Progenitor cell of endocrine pancreas (in vitro differentiated cells): Measurements from ENCODE around the gene DOK5. TPM values are rescaled to one million over a fixed set of nuclear protein-coding genes. Genes with fewer than 3 reads are reported as not detected.

ENCODE experiments used
- DNase-seq: peaks from one replicate; pipeline ENCODE4 v3.0.0; 2021; ENCODE audit warnings: low spot score; ENCODE audit not compliant: unreplicated experiment
- H3K27ac Mint-ChIP-seq: 2 replicates; pipeline ENCODE4 v1.8.0; 2021; ENCODE audit warnings: mild to moderate bottlenecking, moderate library complexity, mixed read lengths
- H3K27me3 Mint-ChIP-seq: 2 replicates; pipeline ENCODE4 v1.8.0; 2021; ENCODE audit warnings: mixed read lengths
- H3K36me3 Mint-ChIP-seq: 2 replicates; pipeline ENCODE4 v1.8.0; 2022; ENCODE audit warnings: mixed read lengths; ENCODE audit not compliant: insufficient read depth
- H3K4me1 Mint-ChIP-seq: 2 replicates; pipeline ENCODE4 v1.8.0; 2021; ENCODE audit warnings: low read depth, mixed read lengths
- H3K4me3 Mint-ChIP-seq: 2 replicates; pipeline ENCODE4 v1.8.0; 2021; ENCODE audit warnings: low read depth, mild to moderate bottlenecking, moderate library complexity, mixed read lengths
- H3K9me3 Mint-ChIP-seq: 2 replicates; pipeline ENCODE4 v1.8.0; 2021; ENCODE audit warnings: low read depth, mixed read lengths
- total RNA-seq: library from RNA; stranded (reverse); gene quantifications from 2 replicates; pipeline ENCODE4 v1.2.1, GENCODE V29; 2021
- TF ChIP-seq, protein P1 (sequence below): fragments of 200-600 bp; sonication (generic); IDR thresholded peaks from one replicate; pipeline ENCODE4 v1.5.0; 2021; ENCODE audit warnings: antibody characterized with exemption, mild to moderate bottlenecking; ENCODE audit not compliant: unreplicated experiment

The DOK5 gene
- total RNA-seq, 1 donor from 2014 or later: 0.24 TPM

DNA sequence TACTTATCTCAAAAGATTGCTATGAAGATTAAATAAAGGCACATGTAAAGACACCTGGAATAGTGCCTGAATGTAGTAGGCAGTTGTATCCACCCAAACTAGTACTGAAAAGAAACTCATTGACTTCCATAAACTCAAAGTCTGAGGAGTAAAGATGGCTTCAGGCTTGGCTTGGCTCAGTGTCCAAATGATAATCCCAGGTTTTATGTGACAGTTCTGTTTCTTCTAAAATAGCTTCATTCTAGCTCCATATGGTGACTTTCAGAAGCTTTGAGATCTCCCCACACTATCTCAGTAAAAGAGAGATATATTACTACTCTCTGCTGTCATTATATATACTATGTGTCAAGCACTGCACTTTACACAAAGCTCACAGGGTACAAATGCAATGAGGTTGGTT lies 121.3 kb downstream of the DOK5 start:
- peaks cover 8% of the 10 kb centered on the region for H3K9me3 Mint-ChIP-seq
- TF ChIP-seq, protein P1, sequence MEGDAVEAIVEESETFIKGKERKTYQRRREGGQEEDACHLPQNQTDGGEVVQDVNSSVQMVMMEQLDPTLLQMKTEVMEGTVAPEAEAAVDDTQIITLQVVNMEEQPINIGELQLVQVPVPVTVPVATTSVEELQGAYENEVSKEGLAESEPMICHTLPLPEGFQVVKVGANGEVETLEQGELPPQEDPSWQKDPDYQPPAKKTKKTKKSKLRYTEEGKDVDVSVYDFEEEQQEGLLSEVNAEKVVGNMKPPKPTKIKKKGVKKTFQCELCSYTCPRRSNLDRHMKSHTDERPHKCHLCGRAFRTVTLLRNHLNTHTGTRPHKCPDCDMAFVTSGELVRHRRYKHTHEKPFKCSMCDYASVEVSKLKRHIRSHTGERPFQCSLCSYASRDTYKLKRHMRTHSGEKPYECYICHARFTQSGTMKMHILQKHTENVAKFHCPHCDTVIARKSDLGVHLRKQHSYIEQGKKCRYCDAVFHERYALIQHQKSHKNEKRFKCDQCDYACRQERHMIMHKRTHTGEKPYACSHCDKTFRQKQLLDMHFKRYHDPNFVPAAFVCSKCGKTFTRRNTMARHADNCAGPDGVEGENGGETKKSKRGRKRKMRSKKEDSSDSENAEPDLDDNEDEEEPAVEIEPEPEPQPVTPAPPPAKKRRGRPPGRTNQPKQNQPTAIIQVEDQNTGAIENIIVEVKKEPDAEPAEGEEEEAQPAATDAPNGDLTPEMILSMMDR: no peak
- H3K4me1 Mint-ChIP-seq: no peaks in the 10 kb centered on the region
- no peaks in the 10 kb centered on the region for H3K36me3 Mint-ChIP-seq
- no peaks in the 10 kb centered on the region for H3K27me3 Mint-ChIP-seq
- no peak overlapping the region for H3K4me3 Mint-ChIP-seq
- no peak overlapping the region for H3K27ac Mint-ChIP-seq
- no peak for DNase-seq

- no peaks in the 10 kb centered on the region for H3K4me1 Mint-ChIP-seq
- no peak overlapping the region for H3K4me3 Mint-ChIP-seq
- DNase-seq: no peak
- TF ChIP-seq, protein P1: no peak
- H3K9me3 Mint-ChIP-seq: peaks cover 8% of the 10 kb centered on the region
- no peaks in the 10 kb centered on the region for H3K27me3 Mint-ChIP-seq
- no peak overlapping the region for H3K27ac Mint-ChIP-seq
- H3K36me3 Mint-ChIP-seq: no peaks in the 10 kb centered on the region
These were observed 123.0 kb downstream of the DOK5 start for GRCh38 chr20:54598352-54598751.

- TF ChIP-seq, protein P1: no peak
- DNase-seq: no peak
- no peaks in the 10 kb centered on the region for H3K36me3 Mint-ChIP-seq
- no peak overlapping the region for H3K27ac Mint-ChIP-seq
- no peak overlapping the region for H3K4me3 Mint-ChIP-seq
- H3K9me3 Mint-ChIP-seq: peaks cover 8% of the 10 kb centered on the region
- no peaks in the 10 kb centered on the region for H3K4me1 Mint-ChIP-seq
- H3K27me3 Mint-ChIP-seq: no peaks in the 10 kb centered on the region
These were observed 125.2 kb downstream of the DOK5 start for GRCh38 chr20:54600634-54601033.

DNA sequence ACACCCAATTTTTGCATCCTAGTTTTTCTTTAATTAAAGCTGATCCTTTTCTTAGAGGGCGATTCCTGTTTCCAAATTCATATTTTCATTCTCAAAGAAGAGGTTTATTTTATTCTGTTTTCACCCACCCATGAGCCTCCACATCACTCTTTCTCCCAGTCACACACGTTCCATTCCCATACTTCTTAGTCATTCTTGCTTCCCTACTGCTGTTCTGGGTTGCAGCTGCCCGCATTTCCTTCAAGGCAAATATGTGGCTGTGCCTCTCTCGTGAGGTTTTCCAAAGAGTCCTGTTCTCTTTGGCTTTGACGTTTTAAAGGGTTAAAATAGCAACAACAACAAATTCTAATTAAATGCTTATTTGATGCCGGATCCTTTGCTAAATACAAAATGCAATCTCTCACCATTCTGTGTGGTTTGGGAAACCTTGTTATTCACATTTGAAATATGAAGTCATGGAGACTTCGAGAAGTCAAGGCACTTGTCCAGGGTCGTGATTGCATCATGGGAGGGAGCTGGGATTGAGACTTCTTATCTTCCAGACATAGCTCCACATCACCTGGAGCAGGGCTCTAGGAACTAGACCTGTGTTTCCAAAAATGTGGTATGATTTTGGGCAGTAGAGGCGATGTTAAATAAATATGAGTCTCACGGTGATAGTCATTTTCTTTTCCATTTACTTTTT lies 126.6 kb downstream of the DOK5 start:
- H3K36me3 Mint-ChIP-seq: no peaks in the 10 kb centered on the region
- TF ChIP-seq, protein P1: no peak
- no peak overlapping the region for H3K4me3 Mint-ChIP-seq
- H3K27me3 Mint-ChIP-seq: no peaks in the 10 kb centered on the region
- H3K27ac Mint-ChIP-seq: no peak overlapping the region
- H3K9me3 Mint-ChIP-seq: peaks cover 8% of the 10 kb centered on the region
- no peak for DNase-seq
- no peaks in the 10 kb centered on the region for H3K4me1 Mint-ChIP-seq

- DNase-seq: no peak
- no peak overlapping the region for H3K27ac Mint-ChIP-seq
- H3K27me3 Mint-ChIP-seq: no peaks in the 10 kb centered on the region
- H3K4me1 Mint-ChIP-seq: peaks cover 2% of the 10 kb centered on the region
- no peaks in the 10 kb centered on the region for H3K36me3 Mint-ChIP-seq
- H3K9me3 Mint-ChIP-seq: no peaks in the 10 kb centered on the region
- no peak overlapping the region for H3K4me3 Mint-ChIP-seq
- TF ChIP-seq, protein P1: no peak
These were observed 129.9 kb downstream of the DOK5 start for GRCh38 chr20:54605319-54605718.
